ENCODE results near the gene ARL1.
"Not testable (repeated sequence)": the region's sequence is repeated elsewhere in the genome, so short reads cannot be mapped to it uniquely, and the experiment has no call there.

ARL1 gene

DNA sequence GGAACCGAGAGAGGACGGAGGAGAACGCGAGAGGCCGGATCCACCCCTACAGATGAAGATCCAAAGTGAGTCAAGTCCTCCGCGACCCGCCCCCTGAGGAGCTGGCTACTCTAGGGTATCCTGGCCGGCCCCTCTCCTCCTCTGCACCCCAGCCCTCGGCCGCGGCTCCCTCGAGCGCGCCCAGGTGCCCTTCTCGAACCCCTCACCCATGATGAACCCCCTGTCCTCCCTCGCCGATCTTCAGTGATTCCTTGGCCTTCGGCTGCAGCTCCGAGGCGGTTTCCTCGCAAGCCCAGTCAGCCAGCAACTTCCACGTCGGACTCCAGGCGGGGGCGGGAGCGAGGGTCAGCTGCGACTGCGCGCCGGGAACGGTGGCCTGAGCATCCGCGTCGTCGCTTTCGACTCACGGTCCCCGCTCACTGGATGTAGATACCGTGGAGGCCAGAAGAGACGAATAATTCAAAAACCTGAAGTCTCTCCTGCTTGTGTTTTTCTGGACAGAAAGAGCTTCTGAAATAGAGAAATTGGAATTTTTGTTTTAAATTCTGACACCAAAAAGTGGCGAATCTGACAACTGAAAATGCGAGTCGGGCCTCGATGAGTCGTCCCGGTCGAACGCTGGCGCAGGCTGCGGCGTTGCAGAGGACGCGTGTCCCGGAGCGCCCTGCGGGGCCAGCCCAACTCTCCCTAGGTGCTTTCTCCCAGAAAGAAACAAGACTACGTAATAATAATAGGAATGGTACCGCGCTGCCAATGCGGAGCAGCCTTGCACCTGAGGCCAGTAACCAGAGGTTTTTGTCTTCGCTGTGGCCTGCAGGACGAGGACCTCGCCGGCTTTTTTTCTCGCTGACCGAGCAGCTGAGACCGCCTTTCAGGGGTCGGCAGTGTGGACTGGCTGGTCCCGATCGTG is at the start of gene ARL1:
ARL1 (minus strand) TSS at position 337 of the 910 bp plus-strand sequence; CDS start at position 210, 127 bp downstream.
- DNase-seq (ENCODE audit: low read depth in 1 of 2, low spot score in 1 of 2), result peak; percentile 39 to 76

DNA sequence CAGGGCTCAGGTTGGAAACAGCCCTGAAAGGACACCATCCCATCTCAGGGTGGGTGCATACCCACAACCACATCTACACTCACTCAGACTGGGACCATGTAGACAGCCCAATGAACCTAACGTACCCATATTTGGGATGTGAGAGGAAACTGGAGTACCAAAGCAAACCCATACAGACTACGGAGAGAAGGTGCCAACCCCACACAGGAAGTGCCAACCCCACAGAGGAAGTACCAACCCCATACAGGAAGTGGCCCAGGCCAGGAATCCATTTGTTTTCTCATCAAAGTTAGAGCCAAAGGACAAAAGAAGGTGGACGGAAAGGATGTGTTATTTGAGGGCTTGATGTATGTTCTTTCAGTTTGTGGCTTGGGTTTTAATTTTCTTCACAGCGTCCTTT is 48.1 kb upstream of the ARL1 start:
- DNase-seq (ENCODE audit: low read depth in 1 of 2, low spot score in 1 of 2), result no peak

- no peak for DNase-seq (ENCODE audit: low read depth in 1 of 2, low spot score in 1 of 2)
Observed at GRCh38 chr12:101441461-101442224, 34.1 kb upstream of the ARL1 start.

DNA sequence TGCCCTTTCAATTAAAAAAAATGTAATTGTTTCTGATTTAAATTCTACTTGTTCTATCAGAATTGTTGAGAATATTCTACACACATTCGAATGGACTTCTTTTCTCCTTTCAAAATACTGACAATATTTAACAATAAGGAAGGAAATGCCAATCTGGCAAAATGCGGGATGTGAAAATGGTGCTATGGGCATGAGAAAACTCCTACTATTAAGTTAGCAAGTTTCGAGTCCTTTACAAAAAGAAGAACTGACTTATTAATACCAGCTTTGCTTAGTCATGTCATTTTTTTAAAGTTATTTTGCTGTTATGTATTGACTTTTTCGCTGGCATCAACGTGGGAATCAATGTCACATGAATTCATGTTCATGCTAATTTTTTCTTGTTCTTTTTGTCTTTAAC is 31.7 kb upstream of the ARL1 start:
- DNase-seq (ENCODE audit: low read depth in 1 of 2, low spot score in 1 of 2), result no peak

GRCh38 chr12:101436136-101436535 is 28.6 kb upstream of the ARL1 start:
- DNase-seq (ENCODE audit: low read depth in 1 of 2, low spot score in 1 of 2), result no peak

DNA sequence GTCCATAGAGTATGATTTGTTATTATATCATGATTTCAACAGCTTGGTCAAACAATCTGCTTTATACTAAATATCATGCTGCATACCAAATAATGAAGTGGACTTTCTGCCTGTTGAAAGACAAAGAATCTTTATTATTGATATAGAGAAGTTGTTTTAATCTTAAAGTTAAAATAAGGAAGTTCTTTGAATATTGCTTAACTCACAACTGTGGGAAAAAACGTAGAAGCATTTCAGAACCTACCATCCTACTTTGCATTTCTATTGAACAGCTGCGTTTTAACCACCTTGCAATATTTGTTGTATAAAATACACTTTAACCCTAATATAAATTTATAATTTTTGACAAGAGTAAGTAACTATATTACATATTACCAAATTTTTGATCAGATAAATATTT is 22.9 kb upstream of the ARL1 start:
- DNase-seq (ENCODE audit: low read depth in 1 of 2, low spot score in 1 of 2), result no peak

- DNase-seq (ENCODE audit: low read depth in 1 of 2, low spot score in 1 of 2), result no peak
Observed at GRCh38 chr12:101424620-101425019, 17.0 kb upstream of the ARL1 start.

GRCh38 chr12:101422066-101422465 is 14.5 kb upstream of the ARL1 start:
- DNase-seq (ENCODE audit: low read depth in 1 of 2, low spot score in 1 of 2), result not testable (repeated sequence)

- no peak for DNase-seq (ENCODE audit: low read depth in 1 of 2, low spot score in 1 of 2)
Observed at GRCh38 chr12:101415228-101415627, 7.7 kb upstream of the ARL1 start.

- no peak for DNase-seq (ENCODE audit: low read depth in 1 of 2, low spot score in 1 of 2)
Observed at GRCh38 chr12:101414533-101415119, 7.1 kb upstream of the ARL1 start.

GRCh38 chr12:101410169-101410568 is 2.6 kb upstream of the ARL1 start:
- not testable (repeated sequence) for DNase-seq (ENCODE audit: low read depth in 1 of 2, low spot score in 1 of 2)

DNA sequence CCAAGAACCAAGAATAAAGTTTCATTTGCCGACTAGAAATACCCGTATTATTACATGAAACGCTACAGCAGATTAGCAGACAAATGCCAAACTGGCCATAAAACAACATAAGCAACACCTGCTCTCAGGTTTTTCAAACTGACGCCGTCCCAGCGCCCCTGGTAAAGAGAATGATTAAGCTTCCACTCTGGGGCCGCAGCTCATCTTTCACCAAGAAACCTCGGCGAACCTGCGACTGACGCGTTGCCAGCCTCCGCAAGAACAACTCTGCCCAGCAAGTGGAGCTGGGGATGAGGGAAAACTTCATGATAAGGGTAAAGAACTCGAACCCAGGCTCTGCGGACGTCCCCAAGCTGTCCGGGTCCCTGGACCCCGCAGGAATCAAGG is 530 bp downstream of the ARL1 start:
- DNase-seq (ENCODE audit: low read depth in 1 of 2, low spot score in 1 of 2), result no peak

GRCh38 chr12:101391181-101391580 is 16.4 kb downstream of the ARL1 start:
- DNase-seq (ENCODE audit: low read depth in 1 of 2, low spot score in 1 of 2), result not testable (repeated sequence)

DNA sequence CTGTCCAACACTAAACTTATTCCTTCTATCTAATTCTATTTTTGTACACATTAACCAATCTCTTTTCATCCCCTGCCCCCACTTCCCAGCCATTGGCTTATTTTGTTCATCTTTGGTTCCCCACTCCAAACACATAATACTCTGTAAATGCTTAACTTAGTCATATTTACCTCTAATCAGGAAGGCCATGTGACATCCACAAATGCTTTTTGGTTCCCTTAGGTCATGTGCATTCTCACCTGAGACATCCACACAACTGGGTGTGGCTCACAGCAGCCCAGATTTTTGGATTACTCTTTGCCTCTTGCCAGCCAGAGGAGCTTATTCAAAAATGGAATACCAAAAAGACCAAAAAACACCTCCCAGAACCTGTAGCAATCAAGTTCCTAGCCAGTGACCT is 28.4 kb downstream of the ARL1 start:
- no peak for DNase-seq (ENCODE audit: low read depth in 1 of 2, low spot score in 1 of 2)

- no peak for DNase-seq (ENCODE audit: low read depth in 1 of 2, low spot score in 1 of 2)
Observed at GRCh38 chr12:101375573-101375972, 32.0 kb downstream of the ARL1 start.

- DNase-seq (ENCODE audit: low read depth in 1 of 2, low spot score in 1 of 2), result no peak
Observed at GRCh38 chr12:101372431-101372830, 35.1 kb downstream of the ARL1 start.

GRCh38 chr12:101368016-101368415 is 39.6 kb downstream of the ARL1 start:
- DNase-seq (ENCODE audit: low read depth in 1 of 2, low spot score in 1 of 2), result no peak

DNA sequence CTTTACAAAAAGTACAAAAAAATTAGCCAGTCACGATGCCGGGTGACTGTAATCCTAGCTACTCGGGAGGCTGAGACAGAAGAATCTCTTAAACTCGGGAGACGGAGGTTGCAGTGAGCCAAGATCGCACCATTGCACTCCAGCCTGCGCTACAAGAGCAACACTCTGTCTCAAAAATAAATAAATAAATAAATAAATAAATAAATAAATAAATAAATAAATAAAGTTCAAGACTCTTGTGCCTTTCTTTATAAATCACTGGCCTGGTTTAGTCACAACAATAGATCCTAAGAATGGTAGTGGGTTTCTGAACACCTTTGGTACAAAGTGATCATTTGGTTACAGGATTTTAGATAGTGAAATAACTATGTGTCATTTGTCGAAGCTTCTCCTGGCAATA is 46.1 kb downstream of the ARL1 start:
- no peak for DNase-seq (ENCODE audit: low read depth in 1 of 2, low spot score in 1 of 2)

DNA sequence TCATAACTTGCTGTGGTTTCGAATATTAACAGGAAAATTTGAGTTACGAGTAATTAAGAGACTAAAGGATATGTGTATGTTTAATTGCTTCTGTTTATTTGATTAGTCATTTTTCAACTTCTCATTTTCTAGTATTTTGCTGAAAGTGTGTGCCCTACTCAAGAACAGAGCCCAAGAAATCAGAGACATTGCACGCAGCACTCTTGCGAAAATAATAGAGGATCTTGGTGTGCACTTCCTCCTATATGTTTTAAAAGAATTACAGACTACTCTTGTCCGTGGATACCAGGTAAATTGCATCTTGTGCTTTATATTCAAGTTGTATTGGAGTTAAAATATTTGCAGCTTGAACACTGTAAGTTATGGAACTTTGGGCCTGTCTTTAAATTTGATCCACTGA is 50.8 kb downstream of the ARL1 start:
- DNase-seq (ENCODE audit: low read depth in 1 of 2, low spot score in 1 of 2), result no peak

DNA sequence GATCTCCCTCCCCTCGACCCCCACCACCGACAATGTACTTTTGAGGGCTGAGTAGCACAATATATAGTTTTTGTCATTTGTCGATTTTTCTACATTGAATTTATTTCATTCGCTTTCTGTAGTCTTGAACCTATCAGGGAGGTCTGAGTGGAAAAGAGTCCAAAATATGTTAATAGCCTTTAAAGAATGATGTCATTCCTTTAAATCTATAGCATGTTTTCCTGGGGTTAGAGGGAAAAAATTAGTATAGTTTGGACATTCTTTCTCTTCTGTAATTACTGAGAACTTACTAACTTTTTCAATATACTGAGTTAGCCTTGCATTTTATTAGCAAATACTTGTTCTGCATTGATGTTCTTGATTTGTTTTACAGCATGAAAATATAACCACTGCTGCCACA is 55.9 kb downstream of the ARL1 start:
- DNase-seq (ENCODE audit: low read depth in 1 of 2, low spot score in 1 of 2), result no peak

GRCh38 chr12:101343893-101344292 is 63.7 kb downstream of the ARL1 start:
- no peak for DNase-seq (ENCODE audit: low read depth in 1 of 2, low spot score in 1 of 2)

Data from stimulated activated CD4-positive, alpha-beta T cell treated with anti-CD3 and anti-CD28 coated beads, Interleukin-15, amount 100 ng/mL, for 1 hour (primary cell).